GM19455 (cell line): Measurements from ENCODE around the gene ZNF318.

ENCODE experiments used
- ATAC-seq: cut with Tn5 transposase; IDR thresholded peaks from one replicate; pipeline ENCODE4 v1.9.1; 2021; ENCODE audit not compliant: unreplicated experiment

ZNF318 gene

GRCh38 chr6:43286980-43287716 is 82.3 kb downstream of the ZNF318 start:
- ATAC-seq: no peak

- no peak for ATAC-seq
Measured at GRCh38 chr6:43286456-43286979, 82.9 kb downstream of the ZNF318 start.
